Measurements from ENCODE around the gene TPO. TPM values are rescaled to one million over a fixed set of nuclear protein-coding genes. Genes with fewer than 3 reads are reported as not detected.

TPO gene
- total RNA-seq, 1 experiment from 2014 or later: not detected

DNA sequence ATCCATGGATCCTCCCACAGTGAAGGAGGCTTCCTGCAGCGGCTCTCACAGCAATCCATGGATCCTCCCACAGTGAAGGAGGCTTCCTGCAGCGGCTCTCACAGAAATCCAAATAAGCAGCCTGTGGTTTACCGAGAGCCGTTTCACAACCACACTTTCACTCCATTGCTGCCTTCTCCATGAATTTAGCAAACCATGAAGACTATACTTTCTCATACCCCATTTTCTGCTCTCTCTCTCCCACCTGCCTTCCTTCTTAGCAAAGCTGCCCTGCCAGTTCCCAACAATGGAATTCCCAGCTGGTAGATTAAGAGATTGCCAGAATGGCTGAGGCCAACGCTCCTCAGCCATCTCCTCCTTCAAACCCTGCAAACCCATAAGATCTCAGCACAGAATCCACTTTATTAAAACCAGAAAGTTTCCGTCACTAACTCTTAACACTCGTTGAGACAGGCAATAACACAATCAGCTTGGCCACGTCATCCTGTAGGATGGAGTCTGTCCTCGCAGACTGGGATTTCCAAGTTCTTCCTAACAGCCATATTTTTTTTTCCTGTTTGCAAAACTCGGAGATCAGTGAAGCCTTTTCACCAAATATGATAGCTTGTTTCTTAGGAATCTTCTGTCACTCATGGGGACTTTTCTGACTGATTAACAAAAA is 168.8 kb downstream of the TPO start:
- Histone ChIP-seq H3K36me3 (ENCODE audit: low read depth) (no peaks in the 10 kb centered on the region), H2AFZ (no peak overlapping the region), H3K27me3 (ENCODE audit: insufficient read depth, low read depth) (peaks cover 20% of the 10 kb centered on the region), H3K9me2 (ENCODE audit: insufficient read depth) (no peaks in the 10 kb centered on the region), H3K27ac (no peak overlapping the region), H3K79me2 (ENCODE audit: low read depth) (no peaks in the 10 kb centered on the region), H3K9me3 (ENCODE audit: insufficient read depth, low read depth) (no peaks in the 10 kb centered on the region; the same call in 1 of the 2 replicates), H3F3A (ENCODE audit: insufficient read depth, low read depth) (peaks cover 23% of the 10 kb centered on the region), H3K4me1 (replicated peaks; ENCODE audit: insufficient read depth) (peaks cover 39% of the 10 kb centered on the region), H3K4me3 (no peak overlapping the region), H3K4me2 (no peak overlapping the region), H4K20me1 (ENCODE audit: insufficient read depth) (no peaks in the 10 kb centered on the region; the same call in 1 of the 2 replicates)
- ChIA-PET CTCF (no interaction called here), POLR2A (ENCODE audit: unreplicated experiment) (no interaction called here)
- DNase-seq: no peak
- intact Hi-C loops (cut with micrococcal nuclease; ENCODE audit: unreplicated experiment): no loop called here
- TF ChIP-seq, protein P1, sequence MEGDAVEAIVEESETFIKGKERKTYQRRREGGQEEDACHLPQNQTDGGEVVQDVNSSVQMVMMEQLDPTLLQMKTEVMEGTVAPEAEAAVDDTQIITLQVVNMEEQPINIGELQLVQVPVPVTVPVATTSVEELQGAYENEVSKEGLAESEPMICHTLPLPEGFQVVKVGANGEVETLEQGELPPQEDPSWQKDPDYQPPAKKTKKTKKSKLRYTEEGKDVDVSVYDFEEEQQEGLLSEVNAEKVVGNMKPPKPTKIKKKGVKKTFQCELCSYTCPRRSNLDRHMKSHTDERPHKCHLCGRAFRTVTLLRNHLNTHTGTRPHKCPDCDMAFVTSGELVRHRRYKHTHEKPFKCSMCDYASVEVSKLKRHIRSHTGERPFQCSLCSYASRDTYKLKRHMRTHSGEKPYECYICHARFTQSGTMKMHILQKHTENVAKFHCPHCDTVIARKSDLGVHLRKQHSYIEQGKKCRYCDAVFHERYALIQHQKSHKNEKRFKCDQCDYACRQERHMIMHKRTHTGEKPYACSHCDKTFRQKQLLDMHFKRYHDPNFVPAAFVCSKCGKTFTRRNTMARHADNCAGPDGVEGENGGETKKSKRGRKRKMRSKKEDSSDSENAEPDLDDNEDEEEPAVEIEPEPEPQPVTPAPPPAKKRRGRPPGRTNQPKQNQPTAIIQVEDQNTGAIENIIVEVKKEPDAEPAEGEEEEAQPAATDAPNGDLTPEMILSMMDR (conservative IDR thresholded peaks at IDR 0.05): no peak
- TF ChIP-seq EZH2 (IDR thresholded peaks at IDR 0.05; ENCODE audit: low read depth): no peak
- BruUV-seq (replicated peaks): no TSS peak

DNA sequence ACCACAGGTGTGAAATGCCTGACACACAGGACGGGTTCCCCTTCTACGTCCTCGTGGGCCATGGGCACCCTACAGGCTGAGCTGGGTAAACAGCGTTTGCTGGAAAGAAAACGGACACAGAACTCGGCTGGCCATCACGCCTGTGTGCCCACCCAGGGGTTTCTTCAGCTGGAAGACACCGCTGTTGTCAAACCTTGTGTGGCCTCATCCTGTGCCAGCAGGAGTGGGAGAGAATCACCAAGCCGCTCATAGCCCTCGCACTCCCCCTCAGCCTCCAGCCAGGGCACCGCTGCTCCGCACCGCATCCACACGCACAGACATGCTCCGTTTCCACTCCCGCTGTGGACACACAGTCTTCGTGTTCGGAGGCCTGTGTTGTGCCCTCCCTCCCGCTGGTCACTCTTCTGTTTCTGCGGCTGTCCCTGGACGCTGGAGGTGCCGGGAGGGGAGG is 169.7 kb downstream of the TPO start:
- Histone ChIP-seq H3K9me3 (ENCODE audit: insufficient read depth, low read depth) (no peaks in the 10 kb centered on the region; the same call in 1 of the 2 replicates), H3K9me2 (ENCODE audit: insufficient read depth) (no peaks in the 10 kb centered on the region), H3K4me1 (replicated peaks; ENCODE audit: insufficient read depth) (peaks cover 39% of the 10 kb centered on the region), H4K20me1 (ENCODE audit: insufficient read depth) (no peaks in the 10 kb centered on the region; the same call in 1 of the 2 replicates), H3K27me3 (ENCODE audit: insufficient read depth, low read depth) (peaks cover 20% of the 10 kb centered on the region), H2AFZ (no peak overlapping the region), H3K4me3 (no peak overlapping the region), H3K79me2 (ENCODE audit: low read depth) (no peaks in the 10 kb centered on the region), H3K4me2 (no peak overlapping the region), H3K36me3 (ENCODE audit: low read depth) (no peaks in the 10 kb centered on the region), H3K27ac (no peak overlapping the region), H3F3A (ENCODE audit: insufficient read depth, low read depth) (peaks cover 24% of the 10 kb centered on the region)
- ChIA-PET CTCF (no interaction called here), POLR2A (ENCODE audit: unreplicated experiment) (no interaction called here)
- TF ChIP-seq EZH2 (IDR thresholded peaks at IDR 0.05; ENCODE audit: low read depth): no peak
- TF ChIP-seq, protein P1 (conservative IDR thresholded peaks at IDR 0.05): no peak
- no peak for DNase-seq
- BruUV-seq (replicated peaks): no TSS peak
- intact Hi-C loops (cut with micrococcal nuclease; ENCODE audit: unreplicated experiment): no loop called here

DNA sequence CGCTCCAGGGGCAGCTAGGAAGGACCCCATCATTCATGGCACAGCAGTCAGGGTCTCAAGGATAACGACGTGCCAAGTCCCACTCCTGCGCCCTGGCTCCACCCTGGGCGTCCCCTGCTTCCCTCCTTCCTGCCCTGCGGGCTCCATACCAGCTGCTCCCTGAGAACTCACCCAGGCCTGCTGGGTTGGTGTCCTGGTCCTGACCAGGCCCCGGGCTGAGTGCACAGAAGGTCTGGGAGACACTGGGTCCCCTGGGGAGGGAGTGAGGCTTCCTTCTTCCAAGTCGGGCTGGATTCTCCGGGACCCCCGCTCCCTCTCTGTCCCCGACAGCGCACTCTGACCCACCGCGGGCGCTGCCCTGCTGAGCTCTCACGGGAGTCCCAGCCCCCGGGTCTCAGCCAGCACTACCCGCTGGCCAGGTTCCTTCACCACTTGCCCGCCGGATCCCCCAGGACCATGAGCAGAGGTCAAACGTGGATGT is 170.8 kb downstream of the TPO start:
- Histone ChIP-seq H3K27me3 (ENCODE audit: insufficient read depth, low read depth) (peaks cover 20% of the 10 kb centered on the region), H3K9me2 (ENCODE audit: insufficient read depth) (no peaks in the 10 kb centered on the region), H3K4me2 (no peak overlapping the region), H2AFZ (no peak overlapping the region), H3K4me3 (no peak overlapping the region), H3K79me2 (ENCODE audit: low read depth) (no peaks in the 10 kb centered on the region), H3K36me3 (ENCODE audit: low read depth) (no peaks in the 10 kb centered on the region), H3K4me1 (replicated peaks; ENCODE audit: insufficient read depth) (peaks cover 28% of the 10 kb centered on the region), H4K20me1 (ENCODE audit: insufficient read depth) (no peaks in the 10 kb centered on the region; the same call in 1 of the 2 replicates), H3K27ac (no peak overlapping the region), H3F3A (ENCODE audit: insufficient read depth, low read depth) (peaks cover 24% of the 10 kb centered on the region), H3K9me3 (ENCODE audit: insufficient read depth, low read depth) (no peaks in the 10 kb centered on the region)
- TF ChIP-seq EZH2 (IDR thresholded peaks at IDR 0.05; ENCODE audit: low read depth): no peak
- TF ChIP-seq, protein P1 (conservative IDR thresholded peaks at IDR 0.05): no peak
- no TSS peak for BruUV-seq (replicated peaks)
- DNase-seq: no peak
- CTCF ChIA-PET: no interaction called here
- intact Hi-C loops (cut with micrococcal nuclease; ENCODE audit: unreplicated experiment): no loop called here
- POLR2A ChIA-PET (ENCODE audit: unreplicated experiment): no interaction called here
